Measurements from ENCODE around the gene TREML4.
"Not testable (repeated sequence)": the region's sequence is repeated elsewhere in the genome, so short reads cannot be mapped to it uniquely, and the experiment has no call there.

Gene TREML4

GRCh38 chr6:41208439-41209106 is 19.6 kb upstream of the TREML4 start:
- DNase-seq = no peak

- DNase-seq = no peak
Measured at GRCh38 chr6:41209547-41210320, 18.4 kb upstream of the TREML4 start.

GRCh38 chr6:41214559-41215238 is 13.4 kb upstream of the TREML4 start:
- no peak for DNase-seq

GRCh38 chr6:41215777-41216176 is 12.4 kb upstream of the TREML4 start:
- no peak for DNase-seq

- no peak for DNase-seq
Measured at GRCh38 chr6:41216616-41217015, 11.5 kb upstream of the TREML4 start.

- no peak for DNase-seq
Measured at GRCh38 chr6:41222045-41222444, 6.1 kb upstream of the TREML4 start.

GRCh38 chr6:41222513-41222912 is 5.6 kb upstream of the TREML4 start:
- DNase-seq = no peak

GRCh38 chr6:41224800-41225199 is 3.3 kb upstream of the TREML4 start:
- no peak for DNase-seq

GRCh38 chr6:41226752-41227151 is 1.4 kb upstream of the TREML4 start:
- no peak for DNase-seq

GRCh38 chr6:41228616-41229015 is 467 bp downstream of the TREML4 start:
- no peak for DNase-seq

GRCh38 chr6:41229721-41230120 is 1.6 kb downstream of the TREML4 start:
- DNase-seq = no peak

- DNase-seq = no peak
Measured at GRCh38 chr6:41231246-41231645, 3.1 kb downstream of the TREML4 start.

- no peak for DNase-seq
Measured at GRCh38 chr6:41232667-41233066, 4.5 kb downstream of the TREML4 start.

- DNase-seq = no peak
Measured at GRCh38 chr6:41236276-41236675, 8.1 kb downstream of the TREML4 start.

GRCh38 chr6:41237128-41237527 is 9.0 kb downstream of the TREML4 start:
- no peak for DNase-seq

- DNase-seq = no peak
Measured at GRCh38 chr6:41239467-41240159, 11.5 kb downstream of the TREML4 start.

GRCh38 chr6:41246529-41246928 is 18.4 kb downstream of the TREML4 start:
- DNase-seq = not testable (repeated sequence)

- no peak for DNase-seq
Measured at GRCh38 chr6:41247288-41247865, 19.2 kb downstream of the TREML4 start.

GRCh38 chr6:41247882-41248705 is 19.9 kb downstream of the TREML4 start:
- DNase-seq = no peak

GRCh38 chr6:41252401-41253169 is 24.4 kb downstream of the TREML4 start:
- DNase-seq = no peak

- DNase-seq = no peak
Measured at GRCh38 chr6:41255110-41255509, 27.0 kb downstream of the TREML4 start.

Data from HCEC 1CT (cell line).